K562 treated with DMSO at 1 percent for 12 hours (cell line): ENCODE data around the gene SLC39A8. TPM values are rescaled to one million over a fixed set of nuclear protein-coding genes. Genes with fewer than 3 reads are reported as not detected.

Experiments
- total RNA-seq: library from RNA; unstranded; fragments of 300-600 nt; gene quantifications from 2 replicates; pipeline ENCODE4 v1.2.3, GENCODE V29; 2022; ENCODE audit not compliant: insufficient read depth

Gene SLC39A8
- total RNA-seq, result 12.3 and 29.1 TPM in 2 replicates

GRCh38 chr4:102344954-102345794, at the start of gene SLC39A8:
SLC39A8 (minus strand) TSS chr4:102345482; CDS start chr4:102344662, 820 bp downstream.

Other genes with a start within 250 kb of the SLC39A8 start
- 6.1 and 16.3 TPM in 2 replicates for gene NFKB1, start 155.9 kb upstream of the SLC39A8 start, total RNA-seq